Measurements from ENCODE around the gene PARS2. TPM values are rescaled to one million over a fixed set of nuclear protein-coding genes. Genes with fewer than 3 reads are reported as not detected.

PARS2 gene
- total RNA-seq, 1 donor, result 6.2 TPM

- peaks cover 25% of the 10 kb centered on the region for H3K79me2 ChIP-seq (ENCODE audit: insufficient read depth, low read length)
- DNase-seq (ENCODE audit: insufficient read length, low spot score, missing footprints), result peak; percentile 66
- H3K4me1 ChIP-seq (ENCODE audit: insufficient read depth, low read length), result peaks cover 11% of the 10 kb centered on the region
- H4K20me1 ChIP-seq (ENCODE audit: insufficient read depth, low read length), result peaks cover 2% of the 10 kb centered on the region
- H3K4me3 ChIP-seq (ENCODE audit: insufficient read depth, low read length), result peak overlapping the region; percentile 99
- H3K36me3 ChIP-seq (ENCODE audit: insufficient read depth, low read length), result no peaks in the 10 kb centered on the region
- no peak for TF ChIP-seq CTCF (IDR thresholded peaks at IDR 0.05; ENCODE audit: extremely low read depth, low read depth, low read length)
- peak overlapping the region; percentile 100 for H2AFZ ChIP-seq (ENCODE audit: low read length)
- peak overlapping the region; percentile 95 for H3K27ac ChIP-seq (ENCODE audit: low read depth, low read length)
- H3K27me3 ChIP-seq (ENCODE audit: insufficient read depth, low read length), result no peaks in the 10 kb centered on the region
- peak overlapping the region; percentile 99 for H3K4me2 ChIP-seq (ENCODE audit: insufficient read depth, low read length)
- no peaks in the 10 kb centered on the region for H3K9me3 ChIP-seq (ENCODE audit: low read depth, low read length)
These were observed 549 bp downstream of the PARS2 start for GRCh38 chr1:54763816-54764132.

GRCh38 chr1:54758678-54759348 lies 5.5 kb downstream of the PARS2 start:
- no peaks in the 10 kb centered on the region for H3K27me3 ChIP-seq (ENCODE audit: insufficient read depth, low read length)
- peaks cover 7% of the 10 kb centered on the region for H3K4me1 ChIP-seq (ENCODE audit: insufficient read depth, low read length)
- no peaks in the 10 kb centered on the region for H3K9me3 ChIP-seq (ENCODE audit: low read depth, low read length)
- no peak for TF ChIP-seq CTCF (IDR thresholded peaks at IDR 0.05; ENCODE audit: extremely low read depth, low read depth, low read length)
- no peak for DNase-seq (ENCODE audit: insufficient read length, low spot score, missing footprints)
- H4K20me1 ChIP-seq (ENCODE audit: insufficient read depth, low read length), result peaks cover 2% of the 10 kb centered on the region
- no peak overlapping the region for H3K4me3 ChIP-seq (ENCODE audit: insufficient read depth, low read length)
- no peak overlapping the region for H3K4me2 ChIP-seq (ENCODE audit: insufficient read depth, low read length)
- H3K79me2 ChIP-seq (ENCODE audit: insufficient read depth, low read length), result peaks cover 19% of the 10 kb centered on the region
- peaks cover 11% of the 10 kb centered on the region for H3K36me3 ChIP-seq (ENCODE audit: insufficient read depth, low read length)
- H2AFZ ChIP-seq (ENCODE audit: low read length), result no peak overlapping the region
- H3K27ac ChIP-seq (ENCODE audit: low read depth, low read length), result no peak overlapping the region

- peaks cover 2% of the 10 kb centered on the region for H4K20me1 ChIP-seq (ENCODE audit: insufficient read depth, low read length)
- no peaks in the 10 kb centered on the region for H3K9me3 ChIP-seq (ENCODE audit: low read depth, low read length)
- no peak overlapping the region for H2AFZ ChIP-seq (ENCODE audit: low read length)
- H3K36me3 ChIP-seq (ENCODE audit: insufficient read depth, low read length), result peaks cover 11% of the 10 kb centered on the region
- H3K27ac ChIP-seq (ENCODE audit: low read depth, low read length), result no peak overlapping the region
- H3K27me3 ChIP-seq (ENCODE audit: insufficient read depth, low read length), result no peaks in the 10 kb centered on the region
- H3K79me2 ChIP-seq (ENCODE audit: insufficient read depth, low read length), result peaks cover 10% of the 10 kb centered on the region
- no peak for TF ChIP-seq CTCF (IDR thresholded peaks at IDR 0.05; ENCODE audit: extremely low read depth, low read depth, low read length)
- DNase-seq (ENCODE audit: insufficient read length, low spot score, missing footprints), result peak; percentile 57
- no peaks in the 10 kb centered on the region for H3K4me1 ChIP-seq (ENCODE audit: insufficient read depth, low read length)
- no peak overlapping the region for H3K4me3 ChIP-seq (ENCODE audit: insufficient read depth, low read length)
- no peak overlapping the region for H3K4me2 ChIP-seq (ENCODE audit: insufficient read depth, low read length)
These were observed 6.5 kb downstream of the PARS2 start for GRCh38 chr1:54757833-54758232.

- Histone ChIP-seq H3K4me3 (ENCODE audit: insufficient read depth, low read length) (no peak overlapping the region), H3K4me2 (ENCODE audit: insufficient read depth, low read length) (no peak overlapping the region), H3K79me2 (ENCODE audit: insufficient read depth, low read length) (no peaks in the 10 kb centered on the region), H3K4me1 (ENCODE audit: insufficient read depth, low read length) (no peaks in the 10 kb centered on the region), H3K9me3 (ENCODE audit: low read depth, low read length) (no peaks in the 10 kb centered on the region), H2AFZ (ENCODE audit: low read length) (no peak overlapping the region), H3K27ac (ENCODE audit: low read depth, low read length) (no peak overlapping the region), H3K36me3 (ENCODE audit: insufficient read depth, low read length) (peaks cover 11% of the 10 kb centered on the region), H3K27me3 (ENCODE audit: insufficient read depth, low read length) (peaks cover 2% of the 10 kb centered on the region), H4K20me1 (ENCODE audit: insufficient read depth, low read length) (no peaks in the 10 kb centered on the region)
- DNase-seq (ENCODE audit: insufficient read length, low spot score, missing footprints), result peak; percentile 51
- no peak for TF ChIP-seq CTCF (IDR thresholded peaks at IDR 0.05; ENCODE audit: extremely low read depth, low read depth, low read length)
These were observed 9.6 kb downstream of the PARS2 start for GRCh38 chr1:54754486-54755285.

Measured in osteoblast (primary cell).